DMS79 treated with DMSO at 0.1 percent for 48 hours (cell line): ENCODE data around the gene ITGB8.

Experiments used
- DNase-seq: peaks from one replicate; lab custom pipeline; 2025; lab: John Stamatoyannopoulos, UW

The ITGB8 gene

DNA sequence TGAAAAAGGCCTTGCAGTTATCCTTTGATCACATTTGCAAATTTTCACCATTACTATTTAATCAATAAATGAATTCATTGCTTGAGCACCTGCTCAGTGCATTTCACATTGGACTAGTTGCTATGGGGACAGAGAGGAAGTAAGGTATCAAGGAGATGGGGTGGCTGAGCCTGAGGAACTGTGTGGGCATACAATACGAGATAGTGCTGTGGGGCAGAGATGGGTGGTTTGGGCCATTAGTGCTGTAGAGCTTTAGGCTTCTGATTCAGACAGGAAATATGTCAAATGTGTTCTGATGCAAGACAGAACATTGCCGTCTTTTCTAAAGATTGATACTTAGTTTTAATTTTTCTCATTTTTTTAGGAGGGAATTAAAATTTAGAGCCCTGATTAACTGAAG is 13.2 kb downstream of the ITGB8 start:
- DNase-seq, result no peak

DNA sequence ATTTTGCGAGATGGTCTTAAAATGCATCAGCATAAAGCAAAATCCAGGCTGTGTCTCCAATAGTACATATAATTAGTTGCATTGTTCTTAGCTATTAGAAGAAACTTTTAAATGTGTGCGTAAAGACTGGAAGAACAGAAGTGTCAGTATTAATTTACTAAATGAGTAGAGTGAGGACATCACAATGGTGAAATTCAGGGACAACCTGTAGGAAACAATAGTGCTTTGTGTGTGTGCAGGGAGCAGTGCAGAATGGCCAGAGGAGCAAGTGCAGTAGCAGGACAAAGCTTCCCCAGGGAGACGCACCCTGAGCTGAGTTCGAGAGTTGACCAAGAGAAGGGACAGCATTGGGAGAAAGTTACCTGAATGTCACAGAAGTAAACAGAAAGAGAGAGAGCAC is 13.7 kb downstream of the ITGB8 start:
- DNase-seq, result no peak

DNA sequence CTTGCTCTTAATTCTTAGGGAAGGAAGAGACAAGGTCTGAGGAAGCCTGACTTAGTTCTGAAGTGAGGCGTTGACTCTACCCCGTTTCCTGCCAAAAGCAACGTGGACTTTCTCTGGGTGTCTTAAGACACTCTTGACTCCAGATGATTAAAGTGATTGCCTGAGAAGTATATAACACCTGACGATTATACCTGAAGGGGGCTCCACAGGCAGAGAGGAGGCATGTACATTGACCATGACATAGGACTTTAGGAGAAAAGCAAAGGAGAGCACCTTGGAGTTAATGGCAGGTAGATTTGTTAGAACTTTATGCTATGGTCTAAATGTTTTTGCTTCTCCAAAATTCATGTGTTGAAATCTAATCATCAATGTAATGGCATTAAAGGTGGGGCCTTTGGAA is 15.9 kb downstream of the ITGB8 start:
- DNase-seq, result no peak

DNA sequence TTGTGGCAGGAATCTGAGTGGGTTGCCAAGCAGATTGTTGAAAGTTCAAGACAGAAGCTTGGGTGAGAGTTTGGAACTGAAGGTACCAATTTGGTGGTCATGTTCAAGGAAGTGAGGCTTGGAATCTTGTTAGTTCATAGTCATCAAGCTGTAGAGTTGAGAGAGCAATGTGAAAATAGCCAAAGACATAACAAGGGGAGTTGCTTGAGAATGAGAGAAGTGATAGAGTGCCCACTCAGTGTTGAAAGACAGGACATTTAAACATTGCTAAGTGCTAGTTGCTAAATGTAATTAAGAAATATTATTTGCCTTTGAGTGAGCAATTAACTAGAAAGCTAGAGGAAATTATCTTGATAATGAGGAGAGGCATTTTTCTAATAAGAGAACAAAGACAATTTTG is 17.0 kb downstream of the ITGB8 start:
- DNase-seq, result no peak

DNA sequence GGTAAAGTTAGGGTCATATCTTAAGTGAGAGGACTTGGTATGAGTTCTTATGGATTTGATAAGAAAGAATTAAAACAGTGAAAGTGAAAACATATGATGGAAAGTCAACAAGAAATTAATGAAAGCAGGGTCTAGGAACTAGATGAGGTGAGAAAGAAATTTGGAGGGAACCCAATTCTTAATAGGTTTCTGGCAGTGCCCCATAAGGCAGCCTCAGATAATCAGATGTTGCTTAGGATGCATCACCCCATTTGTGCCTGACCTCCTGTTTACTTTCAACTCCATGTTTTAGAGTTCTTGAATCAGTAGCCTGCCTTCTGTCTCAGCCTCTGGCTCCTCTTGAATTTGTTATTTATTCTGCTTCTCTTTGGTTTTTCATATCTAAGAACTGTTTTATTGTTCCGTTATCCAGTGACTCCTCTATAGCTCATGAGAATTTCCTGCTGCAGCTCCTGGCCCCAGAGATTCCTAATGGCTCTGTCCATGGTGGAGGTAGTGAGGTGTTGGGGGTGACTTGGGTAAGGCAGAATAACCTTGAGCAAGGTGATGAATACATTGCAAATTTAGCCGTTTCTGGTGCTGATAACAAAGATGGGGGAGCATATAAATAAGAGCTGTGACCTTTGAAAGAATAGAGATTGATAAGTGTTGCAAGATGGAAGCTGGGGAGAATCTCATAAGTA is 17.6 kb downstream of the ITGB8 start:
- DNase-seq, result no peak

DNA sequence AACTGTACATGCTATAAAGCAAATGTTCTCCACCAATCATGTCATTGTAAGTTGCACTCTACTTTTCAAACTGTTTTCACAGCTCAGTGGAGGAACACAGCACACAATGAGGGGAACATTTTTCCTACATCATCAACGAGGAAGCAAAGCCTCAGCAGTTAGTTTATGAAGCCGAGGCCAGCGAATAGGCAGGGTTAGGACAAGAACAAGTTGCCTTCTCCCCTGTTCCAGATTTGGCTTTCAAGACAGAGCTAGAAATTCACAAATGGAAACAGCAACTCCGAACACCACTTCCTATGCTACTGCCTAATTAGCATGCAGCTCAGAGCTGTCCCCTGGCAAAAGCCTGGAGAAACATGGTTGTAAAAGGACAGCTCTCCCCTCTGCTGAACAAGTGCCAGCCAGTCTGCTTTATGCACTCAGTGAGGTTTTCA is 19.8 kb downstream of the ITGB8 start:
- DNase-seq, result no peak

DNA sequence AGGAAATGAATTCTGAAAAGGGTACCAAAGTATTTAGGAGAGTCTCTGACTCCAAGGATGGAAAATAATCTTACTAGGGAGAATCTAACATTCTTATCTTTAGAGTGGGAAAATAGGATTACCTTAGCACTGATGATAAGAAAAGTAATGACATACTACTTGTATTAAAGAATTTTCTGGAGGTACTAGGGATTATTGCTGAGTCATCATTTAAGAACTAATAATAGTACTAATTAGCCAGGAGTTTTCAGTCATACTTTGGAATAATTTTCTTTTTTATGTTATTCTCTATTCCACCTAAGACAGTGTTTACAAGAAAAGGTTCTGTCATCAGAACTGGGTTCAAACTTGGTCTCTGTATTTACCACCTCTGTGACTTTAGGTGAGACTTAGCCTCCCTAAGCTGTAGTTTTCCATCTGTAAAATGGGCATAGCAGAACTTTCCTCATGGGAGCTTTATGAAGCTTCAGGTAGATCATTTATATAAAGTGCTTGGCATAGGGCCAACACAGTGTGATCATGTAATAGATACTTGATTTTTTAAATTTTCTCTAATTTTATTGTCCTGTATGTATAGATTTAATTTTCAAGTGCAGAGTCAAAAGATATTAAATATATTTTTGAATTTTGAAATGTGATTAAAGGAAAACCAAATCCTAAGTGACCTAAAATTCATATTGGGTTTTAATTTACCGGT is 20.4 kb downstream of the ITGB8 start:
- no peak for DNase-seq

DNA sequence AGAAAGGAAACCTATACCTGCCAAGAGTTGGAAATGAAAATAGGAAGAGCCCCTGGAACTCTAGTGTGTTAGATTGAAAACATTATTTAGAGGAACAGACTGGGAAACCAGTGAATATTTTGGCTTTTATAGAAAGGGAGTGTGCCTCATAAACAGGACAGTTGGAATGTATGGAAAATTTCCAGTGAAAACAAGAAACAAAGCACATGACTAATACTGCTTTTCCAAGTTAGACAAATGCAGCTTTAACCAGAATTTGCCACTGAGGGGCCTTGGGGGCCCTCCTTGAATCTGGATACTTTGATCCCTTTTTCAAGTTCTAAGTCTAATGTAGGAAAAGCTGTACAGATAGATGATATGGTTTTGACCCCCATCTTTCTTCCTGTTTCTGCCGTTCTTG is 21.2 kb downstream of the ITGB8 start:
- DNase-seq, result no peak

DNA sequence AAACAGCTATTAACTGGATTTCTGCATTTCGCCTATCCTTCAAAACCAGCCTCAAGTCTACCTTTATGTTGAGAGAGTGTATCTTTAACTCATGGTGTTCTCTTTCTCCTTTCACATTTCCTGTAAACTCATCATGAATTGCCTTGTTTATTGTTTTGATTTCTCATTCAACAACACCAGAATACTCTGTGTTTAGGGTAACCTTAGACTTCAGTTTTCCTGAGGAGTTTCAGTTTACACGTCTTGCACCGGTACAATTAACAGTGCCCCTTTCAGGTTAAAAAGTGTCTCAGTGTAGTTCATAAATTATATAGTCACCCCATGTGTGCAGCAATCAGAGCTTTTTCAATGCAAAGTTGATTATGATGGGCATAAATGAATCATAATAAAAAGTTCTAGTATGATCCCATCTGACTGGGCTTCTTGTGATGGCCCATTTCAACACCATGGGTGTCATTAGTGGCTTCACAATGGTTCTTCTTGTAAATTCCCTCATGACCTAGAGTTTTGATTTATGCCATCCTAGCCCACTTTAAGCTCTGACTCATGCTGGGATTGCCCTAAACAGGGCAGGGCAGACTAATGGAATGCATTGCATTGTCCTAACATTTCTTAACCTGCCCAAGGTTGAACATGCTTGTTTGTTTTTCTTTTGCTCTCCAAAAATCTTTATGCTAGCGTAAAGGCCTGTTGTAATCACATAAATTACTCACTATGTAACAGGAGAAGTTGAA is 22.0 kb downstream of the ITGB8 start:
- DNase-seq, result no peak

DNA sequence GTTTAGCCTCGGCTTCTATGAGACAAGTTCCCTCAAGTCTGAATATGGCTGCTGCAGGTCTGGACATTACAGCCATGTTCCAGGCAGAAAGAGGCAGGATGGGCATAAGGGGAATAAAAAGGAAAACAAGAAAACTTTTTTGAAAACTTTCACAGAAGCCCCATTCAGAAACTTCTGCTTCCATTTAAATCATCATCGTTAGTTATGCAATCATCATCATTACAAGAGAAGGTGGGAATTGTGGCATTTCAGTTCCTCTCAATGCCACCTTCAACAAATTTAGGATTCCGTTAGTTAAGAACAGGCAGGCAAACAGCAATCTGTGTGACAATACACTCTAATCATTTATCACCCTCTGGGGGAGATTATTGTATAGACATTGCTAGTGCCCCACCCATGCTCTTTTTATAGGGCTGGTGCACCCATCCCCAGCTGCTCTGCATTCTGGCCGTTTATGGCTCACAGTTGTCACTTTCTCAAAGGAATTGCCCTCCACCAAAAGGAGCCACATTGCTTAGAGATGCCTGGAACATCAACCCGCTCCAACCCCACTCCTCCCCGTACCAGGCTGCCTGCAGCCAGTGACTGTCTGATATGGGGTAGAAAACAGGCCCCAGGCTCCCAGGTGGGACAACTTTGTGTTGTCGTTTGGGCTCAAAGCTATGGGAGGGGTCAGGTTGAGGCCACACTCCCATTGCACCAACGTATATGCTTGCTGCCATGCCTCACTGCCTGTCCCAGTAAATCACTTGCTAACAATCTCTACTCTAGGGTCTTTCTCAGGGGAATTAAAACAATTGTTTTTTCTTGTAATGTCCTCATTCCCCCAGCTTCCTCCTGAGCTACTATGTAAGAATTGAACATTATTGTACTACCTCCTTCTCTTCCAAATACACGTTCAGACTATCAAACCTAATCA is 24.2 kb downstream of the ITGB8 start:
- no peak for DNase-seq

DNA sequence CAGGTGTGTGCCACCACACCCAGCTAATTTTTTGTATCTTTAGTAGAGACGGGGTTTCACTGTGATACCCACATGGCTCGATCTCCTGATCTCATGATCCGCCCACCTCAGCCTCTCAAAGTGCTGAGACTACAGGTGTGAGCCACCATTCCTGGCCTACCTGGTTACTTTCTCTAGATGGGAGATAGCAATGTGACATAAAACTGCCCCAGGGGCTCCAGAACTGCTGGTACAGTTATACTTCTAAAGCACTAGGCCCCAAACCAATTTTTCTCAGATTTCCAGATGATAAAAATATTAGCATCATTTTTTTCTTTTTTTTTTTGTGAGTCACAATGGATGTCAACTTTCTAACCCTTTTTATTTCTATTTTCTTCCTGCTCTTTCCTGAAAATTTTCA is 27.4 kb downstream of the ITGB8 start:
- no peak for DNase-seq

DNA sequence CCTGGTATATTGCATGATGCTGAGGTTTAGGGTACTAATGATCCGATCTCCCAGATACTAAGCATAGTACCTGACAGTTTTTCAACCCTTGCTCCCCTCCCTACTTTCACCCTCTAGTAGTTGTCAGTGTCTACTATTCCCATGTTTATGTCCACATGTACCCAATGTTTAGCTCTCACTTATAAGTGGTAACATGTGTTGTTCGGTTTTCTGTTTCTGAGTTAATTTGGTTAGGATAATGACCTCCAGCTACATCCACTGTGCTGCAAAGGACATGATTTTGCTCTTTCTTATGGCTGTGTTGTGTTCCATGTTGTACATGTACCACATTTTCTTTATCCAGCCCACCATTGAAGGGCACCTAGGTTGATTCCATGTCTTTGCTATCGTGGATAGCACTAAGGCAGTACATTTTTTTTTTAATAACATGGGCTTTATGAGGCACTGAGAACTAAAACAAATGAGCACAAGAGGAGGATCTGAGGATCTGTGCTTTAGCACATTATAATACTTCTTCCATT is 28.1 kb downstream of the ITGB8 start:
- DNase-seq, result no peak

DNA sequence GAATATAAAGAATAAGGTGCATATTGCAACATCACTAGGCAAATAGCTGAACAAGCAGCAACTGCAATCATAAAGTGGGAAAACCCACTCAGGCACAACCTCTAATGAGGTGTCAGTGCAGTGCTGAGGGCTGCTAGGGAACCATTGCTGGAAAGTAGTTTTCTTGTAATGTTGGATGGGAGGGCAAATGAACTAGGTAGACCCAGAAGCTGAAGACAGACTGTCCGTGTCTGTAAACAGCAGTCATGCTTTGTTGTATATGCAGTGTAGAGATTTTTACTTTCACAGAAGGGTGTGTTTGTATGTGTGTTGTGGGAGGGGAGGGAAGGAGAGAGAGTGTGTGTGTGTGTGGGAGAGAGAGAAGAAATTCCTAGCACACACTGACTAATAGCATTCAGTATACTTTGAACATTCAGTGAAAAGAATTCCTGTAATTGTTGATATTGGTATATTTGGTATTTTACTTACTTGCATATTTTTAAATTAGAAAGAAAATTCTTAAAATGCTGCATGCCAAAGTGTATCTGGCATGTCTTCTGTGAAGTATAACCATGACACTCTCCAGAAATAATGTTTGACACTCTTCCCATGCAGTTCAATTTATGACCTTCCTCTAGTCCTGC is 28.8 kb downstream of the ITGB8 start:
- DNase-seq, result no peak

DNA sequence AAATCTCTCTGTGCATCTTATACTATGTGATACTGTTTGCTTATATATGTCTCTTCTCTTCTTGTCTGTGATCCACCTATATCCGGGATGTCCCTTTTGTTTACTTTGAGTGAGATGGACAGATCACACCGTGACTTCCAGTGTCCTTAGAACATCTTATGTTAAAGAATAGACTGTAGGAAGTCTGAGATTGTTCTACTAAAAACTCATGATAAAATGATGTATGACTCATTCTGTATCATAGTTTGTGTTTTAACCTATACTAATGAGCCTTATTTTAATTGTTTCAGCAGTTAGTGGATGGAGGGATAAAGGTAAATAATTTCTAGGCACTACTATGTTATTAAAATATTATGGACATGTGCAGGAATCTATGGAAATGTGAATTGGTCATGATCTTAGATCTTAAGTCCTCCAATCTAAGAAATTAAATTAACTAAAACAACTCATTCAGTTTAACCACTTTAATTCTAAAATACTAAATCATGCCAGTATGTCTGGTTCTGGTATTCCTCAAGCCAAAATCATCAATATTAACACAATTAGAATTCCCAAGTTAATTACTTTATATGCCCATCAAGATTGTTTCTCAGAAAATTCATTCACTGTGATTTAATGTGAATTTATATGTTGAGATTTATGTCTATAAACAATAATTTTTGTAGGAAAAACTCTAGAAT is 32.0 kb downstream of the ITGB8 start:
- DNase-seq, result no peak

DNA sequence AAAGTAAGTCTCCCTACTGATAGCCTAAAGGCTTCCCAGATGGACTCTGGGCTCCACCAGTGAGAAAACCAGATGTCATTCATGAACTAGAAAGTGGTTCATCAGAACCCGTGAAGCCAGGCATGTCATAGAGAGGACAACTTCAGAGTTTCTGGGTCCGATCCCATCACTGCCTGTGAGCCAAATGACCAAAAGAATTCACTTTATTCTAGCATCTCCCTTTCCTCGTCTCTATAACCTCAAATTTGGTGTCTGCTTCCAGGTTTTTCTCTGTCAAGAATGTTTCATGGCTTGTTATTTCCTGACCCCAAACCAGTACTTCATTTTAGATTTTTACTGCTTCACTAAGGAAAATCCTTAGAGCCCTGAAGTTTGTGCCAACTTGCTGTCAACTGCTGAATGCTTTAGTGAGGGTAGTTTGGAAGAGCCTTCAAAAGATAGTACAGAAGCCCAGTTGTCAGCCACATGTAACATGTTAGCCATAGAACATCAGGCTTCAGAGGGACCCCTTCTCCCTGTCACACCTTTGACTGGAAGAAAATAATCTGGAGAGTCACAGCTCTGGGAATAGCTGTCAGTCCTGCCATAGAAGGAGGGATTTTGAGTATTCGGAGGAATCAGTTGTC is 34.0 kb downstream of the ITGB8 start:
- no peak for DNase-seq

DNA sequence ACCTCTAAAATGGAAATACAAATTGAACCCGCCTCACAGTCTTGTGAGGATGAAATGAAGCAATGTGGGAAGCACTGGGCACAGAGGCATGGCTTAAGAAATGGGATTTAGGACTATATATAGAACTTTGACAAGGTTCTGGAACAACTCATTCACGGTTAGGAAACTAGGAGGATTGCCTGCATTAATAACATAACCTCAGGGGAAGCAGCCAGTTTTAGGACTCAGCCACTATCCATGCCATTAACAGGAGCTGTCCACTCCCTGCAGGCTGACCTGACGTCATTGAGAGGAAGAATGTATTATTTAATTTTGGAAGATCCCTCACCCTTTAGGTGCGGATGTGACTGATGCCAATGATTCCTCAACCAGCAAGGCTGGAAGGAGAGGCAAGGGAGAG is 34.8 kb downstream of the ITGB8 start:
- no peak for DNase-seq

DNA sequence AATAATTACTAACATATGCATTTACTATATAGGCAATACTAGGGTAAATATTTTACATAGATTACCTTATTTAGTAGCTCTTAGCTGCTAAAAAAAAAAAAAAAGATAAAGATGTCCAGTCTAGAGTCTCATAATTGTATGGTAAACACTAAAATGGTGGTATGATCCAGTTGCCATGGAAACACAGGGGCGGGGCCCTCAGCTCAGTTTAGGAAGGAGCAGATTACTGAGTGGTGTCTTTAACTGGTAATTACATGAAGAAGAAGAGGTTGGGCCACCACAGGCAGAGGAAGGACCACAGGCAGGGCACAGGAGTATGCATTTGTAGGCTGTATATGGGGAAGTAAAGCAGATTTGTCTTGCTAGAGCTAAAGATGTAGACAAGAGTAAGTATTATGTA is 43.7 kb downstream of the ITGB8 start:
- no peak for DNase-seq

DNA sequence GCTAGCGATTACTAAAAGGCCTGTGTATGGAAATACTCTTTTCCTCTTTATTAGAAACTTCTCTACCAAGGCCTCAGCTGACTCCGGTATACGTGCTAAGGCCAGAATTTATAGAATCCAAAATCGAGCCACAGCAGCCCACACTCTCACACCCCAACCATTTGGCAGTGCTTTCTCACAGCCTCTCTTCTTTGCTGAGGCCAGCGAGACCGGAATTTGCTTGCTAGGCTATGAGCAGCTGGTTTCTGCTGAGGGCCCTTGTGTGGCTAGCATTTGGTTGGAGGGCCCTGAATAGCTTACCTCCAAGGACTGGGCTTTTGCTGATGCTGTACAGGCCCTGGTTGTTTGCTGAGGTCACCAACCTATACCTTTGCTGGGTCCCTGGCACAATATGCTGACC is 46.1 kb downstream of the ITGB8 start:
- DNase-seq, result no peak

DNA sequence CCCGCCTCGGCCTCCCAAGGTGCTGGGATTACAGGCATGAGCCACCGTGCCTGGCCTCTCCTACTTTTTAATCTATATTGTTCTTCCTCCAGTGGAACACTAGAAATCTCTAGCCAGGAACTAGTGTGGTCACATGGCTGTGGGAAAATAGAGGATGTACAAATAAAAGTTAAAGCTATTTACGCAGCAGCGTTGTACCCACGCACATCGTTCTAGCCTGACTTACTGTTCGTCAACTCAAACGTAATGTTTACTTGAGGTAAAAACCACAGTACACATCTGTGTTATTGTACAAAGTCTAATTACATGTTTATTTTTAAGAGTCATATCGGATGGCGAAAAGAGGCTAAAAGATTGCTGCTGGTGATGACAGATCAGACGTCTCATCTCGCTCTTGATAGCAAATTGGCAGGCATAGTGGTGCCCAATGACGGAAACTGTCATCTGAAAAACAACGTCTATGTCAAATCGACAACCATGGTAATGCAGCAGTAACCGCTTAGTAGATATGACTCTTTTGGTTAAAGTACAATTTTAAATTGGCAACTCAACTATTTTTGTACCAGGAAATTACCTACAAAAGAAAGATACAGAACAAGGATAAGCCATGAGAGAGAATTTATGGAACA is 50.8 kb downstream of the ITGB8 start:
- no peak for DNase-seq

DNA sequence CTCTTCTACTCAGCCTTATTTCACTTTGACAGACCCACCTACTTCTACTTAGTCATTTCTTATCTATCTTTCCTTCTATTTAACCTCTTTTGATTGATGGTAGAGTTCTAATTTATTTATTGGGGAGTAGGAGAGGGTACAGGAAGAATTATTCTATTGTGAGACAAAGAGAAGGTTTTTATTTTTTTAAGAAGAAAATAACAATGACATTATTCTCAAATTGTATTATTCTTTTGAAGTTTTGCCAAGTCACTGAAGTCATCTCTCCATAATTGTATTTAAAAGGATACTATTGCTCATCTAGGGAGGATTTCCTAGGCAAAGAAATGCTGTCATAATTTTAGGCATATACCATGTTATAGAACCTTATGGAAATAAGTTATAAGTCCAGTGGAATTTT is 52.7 kb downstream of the ITGB8 start:
- no peak for DNase-seq
